ENCODE results near the gene NCR1.
"Not testable (repeated sequence)": the region's sequence is repeated elsewhere in the genome, so short reads cannot be mapped to it uniquely, and the experiment has no call there.

- not testable (repeated sequence) for TF ChIP-seq CTCF (IDR thresholded peaks at IDR 0.05); POLR2AphosphoS5 (IDR thresholded peaks at IDR 0.05; ENCODE audit: low read depth, low read length); REST (IDR thresholded peaks at IDR 0.05; ENCODE audit: insufficient read depth in 1 of 2, low read depth in 2 of 2, low read length in 1 of 2); SIN3A (IDR thresholded peaks at IDR 0.05; ENCODE audit: borderline replicate concordance, insufficient read depth, low read depth, low read length); TCF7L2 (IDR thresholded peaks at IDR 0.05; ENCODE audit: low read depth, low read length)
These were observed 11.8 kb upstream of the NCR1 start for GRCh38 chr19:54894106-54894505.

All from Panc1 (cell line).